Cardiac fibroblast (primary cell): ENCODE results near the gene AHNAK2.
"Not testable (repeated sequence)": the region's sequence is repeated elsewhere in the genome, so short reads cannot be mapped to it uniquely, and the experiment has no call there.

Source experiments
- DNase-seq, 2 donors: peaks; one replicate each; pipeline versions ENCODE4 v3.0.0 to v3.0.0-alpha.2; 2010; ENCODE audit warnings: low read depth in 2 of 2
- H3K4me3 ChIP-seq, 2 donors: replicated peaks in 1 of 2; 1 replicate in 1 of 2; 2 replicates in 1 of 2; pipeline ENCODE4 v1.5.1; 2011; ENCODE audit warnings: low read depth in 2 of 2, low read length in 2 of 2, mild to moderate bottlenecking in 2 of 2, moderate library complexity in 1 of 2
- CTCF ChIP-seq: IDR thresholded peaks from one replicate; pipeline ENCODE4 v1.5.1; 2011; ENCODE audit warnings: low read depth, mild to moderate bottlenecking, low read length, inconsistent platforms

The AHNAK2 gene

GRCh38 chr14:104913435-104913834, 64.7 kb downstream of the AHNAK2 start:
- no peak overlapping the region for H3K4me3 ChIP-seq
- no peak for DNase-seq

GRCh38 chr14:104912053-104912452, 66.1 kb downstream of the AHNAK2 start:
- no peak for DNase-seq
- no peak overlapping the region for H3K4me3 ChIP-seq
- no peak for TF ChIP-seq CTCF

More at GRCh38 chr14:104913435-104913834, 64.7 kb downstream of the AHNAK2 start:
- TF ChIP-seq CTCF, result no peak

- no peak overlapping the region for H3K4me3 ChIP-seq
- TF ChIP-seq CTCF, result no peak
- no peak for DNase-seq
Observed at GRCh38 chr14:104908303-104908702, 69.9 kb downstream of the AHNAK2 start.

GRCh38 chr14:104905579-104905933, 72.6 kb downstream of the AHNAK2 start:
- H3K4me3 ChIP-seq, DNase-seq: not testable (repeated sequence)

- not testable (repeated sequence) for DNase-seq, H3K4me3 ChIP-seq
Observed at GRCh38 chr14:104904650-104905578, 73.3 kb downstream of the AHNAK2 start.

- TF ChIP-seq CTCF, result no peak
- H3K4me3 ChIP-seq, result no peak overlapping the region
- DNase-seq, result no peak
Observed at GRCh38 chr14:104903990-104904389, 74.2 kb downstream of the AHNAK2 start.

- no peak overlapping the region for H3K4me3 ChIP-seq
- no peak for TF ChIP-seq CTCF
- no peak for DNase-seq
Observed at GRCh38 chr14:104900639-104901512, 77.3 kb downstream of the AHNAK2 start.
